Gastrocnemius medialis (tissue), 4 donors: ENCODE measurements around the gene PVALB. TPM values are rescaled to one million over a fixed set of nuclear protein-coding genes. Genes with fewer than 3 reads are reported as not detected.
"Not testable (repeated sequence)": the region's sequence is repeated elsewhere in the genome, so short reads cannot be mapped to it uniquely, and the experiment has no call there.

Experiments used
- ATAC-seq, 2 donors: fragments of 150-250 bp; one replicate each; pipeline ENCODE4 v1.9.1; 2016
- DNase-seq, 2 donors: peaks; one replicate each; pipeline ENCODE4 v3.0.0-alpha.2; 2019
- H3K27ac ChIP-seq, 4 donors: fragments of 200-600 bp; sonication (generic); 1 replicate in 1 of 4; 2 replicates in 3 of 4; pipeline ENCODE4 v1.5.1; 2016 to 2018; ENCODE audit warnings: mild to moderate bottlenecking in 2 of 4, moderate library complexity in 1 of 4
- H3K27me3 ChIP-seq, 3 donors: fragments of 200-600 bp; sonication (generic) in 2 of 3; 1 replicate in 1 of 3; 2 replicates in 2 of 3; pipeline versions ENCODE4 v1.5.1 to v1.6.0; 2016 to 2019; ENCODE audit warnings: mild to moderate bottlenecking in 1 of 3, moderate library complexity in 1 of 3
- H3K36me3 ChIP-seq, 2 donors: fragments of 200-600 bp; sonication (generic) in 1 of 2; one replicate each; pipeline ENCODE4 v1.5.1; 2017 to 2018
- H3K4me1 ChIP-seq, 2 donors: fragments of 200-600 bp; sonication (generic) in 1 of 2; one replicate each; pipeline ENCODE4 v1.5.1; 2016 to 2017; ENCODE audit warnings: mild to moderate bottlenecking in 2 of 2
- H3K4me3 ChIP-seq, 4 donors: fragments of 200-600 bp; sonication (generic) in 3 of 4; 1 replicate in 1 of 4; 2 replicates in 3 of 4; pipeline ENCODE4 v1.5.1; 2016 to 2019; ENCODE audit warnings: mild to moderate bottlenecking in 2 of 4
- H3K9me3 ChIP-seq, 3 donors: fragments of 200-600 bp; sonication (generic) in 2 of 3; 1 replicate in 1 of 3; 2 replicates in 2 of 3; pipeline ENCODE4 v1.5.1; 2016 to 2019
- POLR2A ChIP-seq, 2 donors: fragments of 450-650 bp; IDR thresholded peaks; one replicate each; pipeline ENCODE4 v1.6.1; 2017; ENCODE audit warnings: antibody characterized with exemption in 2 of 2, mild to moderate bottlenecking in 2 of 2, moderate library complexity in 2 of 2
- in situ Hi-C, 4 donors: fragments of 200-750 bp; cut with MboI; loops; one replicate each; pipeline versions ENCODE4 v1.15.0 to v1.8.0; 2017; ENCODE audit warnings: low sequenced_read_pairs in 4 of 4
- intact Hi-C: fragments of 100-400 bp; cut with DNase I; formaldehyde crosslinking; loops from one replicate; pipeline ENCODE4 v1.15.1; 2023; ENCODE audit warnings: low total_unique reads
- total RNA-seq, 4 donors: library from RNA; depleted of rRNA; stranded (reverse); fragments of >200 nt; gene quantifications; one replicate each; pipeline versions ENCODE4 v1.1.0 to v1.2.3, GENCODE V29; 2016
- TF ChIP-seq, protein P1 (sequence below), 5 experiments: fragments of 450-650 bp in 3 of 5; fragments of 200-600 bp in 2 of 5; sonication (generic) in 2 of 5; IDR thresholded peaks in 4 of 5; conservative IDR thresholded peaks in 1 of 5; 1 replicate in 4 of 5; 2 replicates in 1 of 5; pipeline ENCODE4 v1.5.1; 2016 to 2019; ENCODE audit warnings: antibody characterized with exemption in 5 of 5, mild to moderate bottlenecking in 3 of 5, moderate library complexity in 3 of 5

PVALB gene
- total RNA-seq, 4 donors from 2014 or later, result 1.2 to 4.1 TPM; not detected in 2

DNA sequence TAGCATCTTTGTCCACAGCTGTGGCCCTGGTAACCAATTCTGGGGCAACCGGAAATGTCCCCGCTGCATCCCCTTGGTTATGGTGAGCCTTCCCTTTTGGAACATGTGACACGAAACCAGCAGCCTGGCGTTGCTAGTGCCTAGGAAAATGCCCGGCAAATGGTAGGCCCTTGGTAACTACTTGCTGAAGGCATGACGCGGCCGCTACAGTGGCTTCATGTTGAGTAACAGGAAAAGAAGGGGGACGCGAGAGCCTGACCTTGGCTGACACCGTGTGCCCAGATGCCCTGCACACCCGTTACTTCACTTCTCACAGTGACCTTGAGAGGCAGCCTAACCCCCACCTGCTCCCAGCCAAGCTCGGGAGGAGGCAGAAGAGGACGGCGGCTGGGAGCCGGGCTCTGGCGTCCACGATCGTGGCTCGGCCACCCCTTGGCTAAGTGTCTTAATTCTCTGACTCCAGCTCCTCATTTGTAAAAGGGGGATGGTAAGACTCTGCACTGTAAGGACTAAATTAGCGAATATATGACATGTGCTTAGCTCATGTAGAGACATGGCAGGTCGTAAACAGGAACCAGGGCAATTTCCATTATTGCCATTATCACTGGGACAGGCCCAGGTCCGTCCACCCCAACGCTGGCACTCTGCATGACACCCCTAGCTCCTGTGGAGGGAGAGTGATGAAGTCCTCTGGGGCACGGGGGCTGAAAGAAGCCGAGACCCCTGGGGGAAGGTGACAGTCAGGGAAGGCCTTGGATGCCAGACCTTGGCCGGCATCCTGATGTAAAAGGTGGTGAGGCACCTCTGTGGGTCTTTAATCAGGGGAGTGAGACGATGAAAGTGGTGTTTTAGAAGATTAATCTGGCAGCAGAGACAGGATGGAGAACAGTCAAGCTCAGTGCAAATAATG lies 59.8 kb downstream of the PVALB start:
- Histone ChIP-seq H3K4me1 (no peaks in the 10 kb centered on the region), H3K9me3 (no peaks in the 10 kb centered on the region), H3K36me3 (no peaks in the 10 kb centered on the region), H3K27me3 (peaks cover 18 to 25% (median 20%) of the 10 kb centered on the region in 3 donors), H3K4me3 (no peak overlapping the region), H3K27ac (no peak overlapping the region)
- TF ChIP-seq POLR2A (IDR thresholded peaks at IDR 0.05), result no peak
- TF ChIP-seq, protein P1, sequence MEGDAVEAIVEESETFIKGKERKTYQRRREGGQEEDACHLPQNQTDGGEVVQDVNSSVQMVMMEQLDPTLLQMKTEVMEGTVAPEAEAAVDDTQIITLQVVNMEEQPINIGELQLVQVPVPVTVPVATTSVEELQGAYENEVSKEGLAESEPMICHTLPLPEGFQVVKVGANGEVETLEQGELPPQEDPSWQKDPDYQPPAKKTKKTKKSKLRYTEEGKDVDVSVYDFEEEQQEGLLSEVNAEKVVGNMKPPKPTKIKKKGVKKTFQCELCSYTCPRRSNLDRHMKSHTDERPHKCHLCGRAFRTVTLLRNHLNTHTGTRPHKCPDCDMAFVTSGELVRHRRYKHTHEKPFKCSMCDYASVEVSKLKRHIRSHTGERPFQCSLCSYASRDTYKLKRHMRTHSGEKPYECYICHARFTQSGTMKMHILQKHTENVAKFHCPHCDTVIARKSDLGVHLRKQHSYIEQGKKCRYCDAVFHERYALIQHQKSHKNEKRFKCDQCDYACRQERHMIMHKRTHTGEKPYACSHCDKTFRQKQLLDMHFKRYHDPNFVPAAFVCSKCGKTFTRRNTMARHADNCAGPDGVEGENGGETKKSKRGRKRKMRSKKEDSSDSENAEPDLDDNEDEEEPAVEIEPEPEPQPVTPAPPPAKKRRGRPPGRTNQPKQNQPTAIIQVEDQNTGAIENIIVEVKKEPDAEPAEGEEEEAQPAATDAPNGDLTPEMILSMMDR (IDR thresholded peaks at IDR 0.05 in 4 of 5, conservative IDR thresholded peaks at IDR 0.05 in 1 of 5), result no peak
- in situ Hi-C loops (no loop called here), intact Hi-C loops (loop anchor here (1.0 kb wide), 1 partner anchor 221 kb away; no protein-coding TSS in a partner anchor)
- ATAC-seq (no peak), DNase-seq (no peak)

DNA sequence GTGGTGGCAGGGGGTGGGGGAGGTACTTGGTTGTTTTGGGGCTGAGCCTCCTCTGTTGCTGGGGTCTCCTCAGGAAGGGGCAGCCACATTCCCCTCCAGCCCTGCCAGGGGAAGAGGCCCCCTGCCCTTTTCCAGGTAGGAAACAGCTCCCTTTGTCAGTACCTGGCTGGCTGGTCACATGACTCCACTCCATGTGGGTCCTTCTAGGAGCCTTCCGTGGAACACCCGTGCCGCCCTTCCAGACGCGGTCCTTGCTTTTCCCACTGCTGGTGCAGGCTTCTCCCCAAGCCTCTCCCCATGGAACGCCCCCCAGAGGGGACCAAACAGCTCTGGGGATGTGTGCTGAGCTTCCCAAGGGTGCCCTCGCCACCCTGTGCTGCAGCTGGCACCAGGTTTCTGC lies 60.8 kb downstream of the PVALB start:
- H3K36me3 ChIP-seq, result no peaks in the 10 kb centered on the region
- no peak for ATAC-seq
- no peak for DNase-seq
- intact Hi-C loops, result no loop called here
- no peak overlapping the region for H3K4me3 ChIP-seq
- H3K27me3 ChIP-seq, result peaks cover 18 to 25% (median 20%) of the 10 kb centered on the region in 3 donors
- in situ Hi-C loops, result no loop called here
- TF ChIP-seq POLR2A (IDR thresholded peaks at IDR 0.05), result no peak
- TF ChIP-seq, protein P1 (IDR thresholded peaks at IDR 0.05 in 4 of 5, conservative IDR thresholded peaks at IDR 0.05 in 1 of 5), result no peak
- no peaks in the 10 kb centered on the region for H3K9me3 ChIP-seq
- no peaks in the 10 kb centered on the region for H3K4me1 ChIP-seq
- no peak overlapping the region for H3K27ac ChIP-seq

DNA sequence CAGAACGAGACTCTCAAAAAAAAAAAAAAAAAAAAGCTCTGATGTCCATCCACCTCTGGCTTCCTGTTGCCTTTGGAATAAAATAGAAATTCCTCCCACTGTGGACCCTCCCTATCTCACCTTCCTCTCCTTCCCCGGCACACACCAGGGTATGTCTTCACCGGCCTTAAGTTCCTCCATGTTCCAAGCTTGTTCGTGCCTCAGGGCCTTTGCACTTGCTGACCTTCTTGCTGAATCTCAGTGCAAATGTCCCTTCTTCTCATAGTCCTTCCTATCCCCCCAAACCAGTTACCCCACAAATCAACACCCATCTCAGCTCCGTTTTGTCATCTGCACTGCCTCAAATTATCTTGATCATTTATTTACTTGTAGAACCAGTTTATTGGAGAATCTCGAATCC lies 61.5 kb downstream of the PVALB start:
- TF ChIP-seq POLR2A (IDR thresholded peaks at IDR 0.05), result no peak
- TF ChIP-seq, protein P1 (IDR thresholded peaks at IDR 0.05 in 4 of 5, conservative IDR thresholded peaks at IDR 0.05 in 1 of 5), result no peak
- H3K36me3 ChIP-seq, result no peaks in the 10 kb centered on the region
- in situ Hi-C loops (no loop called here), intact Hi-C loops (no loop called here)
- H3K27me3 ChIP-seq, result peaks cover 18 to 25% (median 20%) of the 10 kb centered on the region in 3 donors
- no peaks in the 10 kb centered on the region for H3K9me3 ChIP-seq
- ATAC-seq (no peak), DNase-seq (no peak)
- H3K4me1 ChIP-seq, result no peaks in the 10 kb centered on the region
- no peak overlapping the region for H3K4me3 ChIP-seq
- H3K27ac ChIP-seq, result no peak overlapping the region

DNA sequence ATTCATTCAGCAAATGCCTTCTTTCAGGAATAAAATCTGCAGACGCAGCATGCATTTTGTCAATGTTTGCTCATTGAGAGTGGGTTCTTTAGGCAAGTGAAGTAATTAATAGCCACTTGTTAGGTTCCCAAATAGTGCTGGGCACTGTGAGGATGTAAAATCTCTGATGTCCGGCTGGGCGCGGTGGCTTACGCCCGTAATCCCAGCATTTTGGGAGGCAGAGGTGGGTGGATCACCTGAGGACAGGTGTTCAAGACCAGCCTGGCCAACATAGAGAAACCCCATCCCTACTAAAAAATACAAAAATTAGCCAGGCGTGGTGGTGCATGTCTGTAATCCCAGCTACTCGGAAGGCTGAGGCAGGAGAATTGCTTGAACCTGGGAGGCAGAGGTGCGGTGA lies 62.0 kb downstream of the PVALB start:
- in situ Hi-C loops, intact Hi-C loops, ATAC-seq: not testable (repeated sequence)

DNA sequence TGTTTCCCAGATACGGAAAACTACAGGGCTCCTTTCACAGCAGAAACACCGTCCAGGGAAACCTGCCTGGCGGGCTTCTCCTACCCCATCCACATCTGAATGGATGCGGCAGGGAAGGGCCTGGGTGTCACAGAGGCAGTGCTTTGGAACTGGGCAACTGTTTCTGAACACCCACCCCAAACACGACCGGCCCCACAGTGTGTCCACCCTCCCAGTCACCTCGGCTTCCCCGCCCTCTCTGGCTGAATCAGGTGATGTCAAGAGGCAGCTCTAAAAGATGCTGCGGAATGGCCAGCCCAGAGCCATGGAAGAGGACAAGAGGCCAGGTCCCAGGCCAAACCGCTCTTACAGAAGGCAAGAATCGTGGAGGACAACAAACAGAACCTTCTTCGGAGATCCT lies 62.9 kb downstream of the PVALB start:
- H3K4me3 ChIP-seq, result no peak overlapping the region
- TF ChIP-seq, protein P1 (IDR thresholded peaks at IDR 0.05 in 4 of 5, conservative IDR thresholded peaks at IDR 0.05 in 1 of 5), result no peak
- no peak for TF ChIP-seq POLR2A (IDR thresholded peaks at IDR 0.05)
- intact Hi-C loops, result no loop called here
- peaks cover 18 to 25% (median 20%) of the 10 kb centered on the region in 3 donors for H3K27me3 ChIP-seq
- no peak overlapping the region for H3K27ac ChIP-seq
- H3K4me1 ChIP-seq, result no peaks in the 10 kb centered on the region
- no peak for ATAC-seq
- no peaks in the 10 kb centered on the region for H3K36me3 ChIP-seq
- in situ Hi-C loops, result no loop called here
- no peaks in the 10 kb centered on the region for H3K9me3 ChIP-seq
- DNase-seq, result no peak

More for the DNA sequence above, 62.0 kb downstream of the PVALB start:
- H3K4me1 ChIP-seq, H3K4me3 ChIP-seq, DNase-seq, H3K36me3 ChIP-seq, H3K27ac ChIP-seq, H3K9me3 ChIP-seq: not testable (repeated sequence)
- H3K27me3 ChIP-seq, result peaks cover 18 to 25% (median 20%) of the 10 kb centered on the region in 3 donors
